Stimulated activated CD8-positive, alpha-beta memory T cell treated with anti-CD3 and anti-CD28 coated beads, Interleukin-4, amount 100 ng/mL, for 4 hours (primary cell): ENCODE results near the gene CAMK2G.
"Not testable (repeated sequence)": the region's sequence is repeated elsewhere in the genome, so short reads cannot be mapped to it uniquely, and the experiment has no call there.

ENCODE experiments used
- DNase-seq, 2 donors: peaks; one replicate each; pipeline ENCODE4 v3.0.0-alpha.2; 2020; ENCODE audit warnings: low read depth in 2 of 2, low spot score in 1 of 2

The CAMK2G gene

GRCh38 chr10:73905256-73906020, 31.1 kb upstream of the CAMK2G start:
- no peak for DNase-seq

- DNase-seq: no peak
These were observed 28.0 kb upstream of the CAMK2G start for GRCh38 chr10:73902351-73902750.

GRCh38 chr10:73901261-73901660, 26.9 kb upstream of the CAMK2G start:
- DNase-seq: no peak

- DNase-seq: no peak
These were observed 25.7 kb upstream of the CAMK2G start for GRCh38 chr10:73900064-73900463.

- DNase-seq: no peak
These were observed 25.1 kb upstream of the CAMK2G start for GRCh38 chr10:73899423-73899822.

- no peak for DNase-seq
These were observed 24.5 kb upstream of the CAMK2G start for GRCh38 chr10:73898730-73899410.

GRCh38 chr10:73897693-73898092, 23.3 kb upstream of the CAMK2G start:
- no peak for DNase-seq

GRCh38 chr10:73895381-73895780, 21.0 kb upstream of the CAMK2G start:
- DNase-seq: not testable (repeated sequence)

GRCh38 chr10:73894245-73894971, 20.1 kb upstream of the CAMK2G start:
- peak in 1 of 2 donors; percentile 28 for DNase-seq

GRCh38 chr10:73893426-73893825, 19.1 kb upstream of the CAMK2G start:
- no peak for DNase-seq

- DNase-seq: no peak
These were observed 18.1 kb upstream of the CAMK2G start for GRCh38 chr10:73892310-73893030.

- DNase-seq: no peak
These were observed 17.2 kb upstream of the CAMK2G start for GRCh38 chr10:73891540-73891939.

GRCh38 chr10:73890830-73891229, 16.5 kb upstream of the CAMK2G start:
- DNase-seq: not testable (repeated sequence)

- DNase-seq: no peak
These were observed 15.9 kb upstream of the CAMK2G start for GRCh38 chr10:73890261-73890660.

- not testable (repeated sequence) for DNase-seq
These were observed 15.1 kb upstream of the CAMK2G start for GRCh38 chr10:73889416-73889815.

GRCh38 chr10:73889014-73889413, 14.7 kb upstream of the CAMK2G start:
- DNase-seq: no peak

GRCh38 chr10:73888514-73888913, 14.2 kb upstream of the CAMK2G start:
- DNase-seq: no peak

- DNase-seq: no peak
These were observed 13.1 kb upstream of the CAMK2G start for GRCh38 chr10:73887294-73888039.

- no peak for DNase-seq
These were observed 12.4 kb upstream of the CAMK2G start for GRCh38 chr10:73886661-73887293.

- peak; percentile 33 to 36 for DNase-seq
These were observed 11.8 kb upstream of the CAMK2G start for GRCh38 chr10:73886085-73886529.
